ENCODE measurements around the gene CLN3. TPM values are rescaled to one million over a fixed set of nuclear protein-coding genes. Genes with fewer than 3 reads are reported as not detected.
"Not testable (repeated sequence)": the region's sequence is repeated elsewhere in the genome, so short reads cannot be mapped to it uniquely, and the experiment has no call there.

CLN3 gene
- total RNA-seq, 1 donor from 2014 or later = 4.4 TPM

DNA sequence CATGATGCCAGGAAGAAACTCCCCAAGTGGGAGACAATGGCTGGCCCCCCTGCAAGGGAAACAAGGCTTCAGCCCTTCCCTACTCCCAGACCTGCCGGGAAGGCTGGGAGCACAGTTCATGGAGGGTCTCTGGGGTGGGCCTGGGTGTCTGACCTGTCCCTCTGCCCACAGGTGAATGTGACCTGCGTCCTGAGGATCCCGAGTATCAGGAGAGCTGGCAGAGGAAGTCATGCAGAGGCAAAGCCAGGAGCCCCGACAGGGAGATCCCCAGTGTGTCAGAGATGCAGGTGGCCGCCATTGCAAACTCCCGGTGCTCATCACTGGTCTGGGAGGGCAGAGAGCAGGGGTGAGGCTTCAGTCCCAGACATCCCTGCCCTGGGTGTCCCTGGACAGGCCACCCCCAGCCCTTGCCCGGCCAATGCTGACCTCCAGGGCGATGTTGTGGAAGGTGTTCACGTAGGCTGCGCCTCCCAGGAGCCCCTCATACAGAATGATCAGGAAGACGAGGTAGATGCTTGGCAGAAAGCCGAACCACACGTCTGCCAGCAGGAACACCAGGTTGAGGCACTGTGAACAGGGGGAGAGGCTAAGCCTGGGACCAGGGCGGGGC lies 14.5 kb downstream of the CLN3 start:
- Mint-ChIP-seq H3K4me1 (no peaks in the 10 kb centered on the region), H3K36me3 (no peaks in the 10 kb centered on the region), H3K27me3 (ENCODE audit: insufficient read depth, low read depth) (no peaks in the 10 kb centered on the region), H3K9me3 (no peaks in the 10 kb centered on the region), H3K27ac (no peak overlapping the region), H3K4me3 (no peak overlapping the region)
- H3K27me3 ChIP-seq = no peaks in the 10 kb centered on the region
- H3K4me3 ChIP-seq = no peak overlapping the region
- H3F3A ChIP-seq (ENCODE audit: low read depth) = no peaks in the 10 kb centered on the region
- no peaks in the 10 kb centered on the region for H3K36me3 ChIP-seq
- no peak overlapping the region for H3K27ac ChIP-seq
- no peaks in the 10 kb centered on the region for H3K4me1 ChIP-seq
- no peaks in the 10 kb centered on the region for H3K79me2 ChIP-seq (ENCODE audit: low read depth)
- H2AFZ ChIP-seq (replicated peaks) = no peak overlapping the region
- no peak overlapping the region for H3K4me2 ChIP-seq
- TF ChIP-seq CTCF (IDR thresholded peaks at IDR 0.05) (no peak), EZH2phosphoT487 (IDR thresholded peaks at IDR 0.05) (no peak), EZH2 (IDR thresholded peaks at IDR 0.05) (no peak)
- no peaks in the 10 kb centered on the region for H4K20me1 ChIP-seq (ENCODE audit: low read depth)
- no peaks in the 10 kb centered on the region for H3K9me3 ChIP-seq (ENCODE audit: low read depth)
- DNase-seq (ENCODE audit: low spot score) = no peak
- H3K9ac ChIP-seq = no peak overlapping the region

DNA sequence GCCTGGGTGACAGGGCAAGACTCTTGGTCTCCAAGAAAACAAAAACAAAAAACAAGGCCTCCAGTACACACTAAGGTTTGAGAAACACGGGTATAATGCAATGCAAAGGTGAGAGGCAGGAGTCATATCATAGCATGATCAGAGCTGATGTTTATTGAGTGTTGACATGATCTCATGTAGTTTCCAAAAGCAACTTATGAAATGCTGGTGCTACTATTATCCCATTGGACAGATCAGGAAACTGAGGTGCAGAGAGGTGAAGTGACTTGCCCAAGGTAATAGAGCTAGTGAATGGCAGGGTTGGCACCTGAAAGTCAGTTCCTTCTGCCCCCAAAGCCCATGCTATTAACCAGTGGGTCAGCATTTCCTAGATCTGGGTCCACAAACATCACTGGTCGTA lies 16.7 kb downstream of the CLN3 start:
- H3K4me1 ChIP-seq = no peaks in the 10 kb centered on the region
- H3F3A ChIP-seq (ENCODE audit: low read depth) = no peaks in the 10 kb centered on the region
- no peaks in the 10 kb centered on the region for H3K36me3 ChIP-seq
- H3K4me1 Mint-ChIP-seq = no peaks in the 10 kb centered on the region
- H3K9me3 ChIP-seq (ENCODE audit: low read depth) = no peaks in the 10 kb centered on the region
- H3K4me3 Mint-ChIP-seq = no peak overlapping the region
- H3K27ac Mint-ChIP-seq = no peak overlapping the region
- no peaks in the 10 kb centered on the region for H3K27me3 ChIP-seq
- H3K4me3 ChIP-seq = no peak overlapping the region
- no peaks in the 10 kb centered on the region for H4K20me1 ChIP-seq (ENCODE audit: low read depth)
- H3K27me3 Mint-ChIP-seq (ENCODE audit: insufficient read depth, low read depth) = no peaks in the 10 kb centered on the region
- H3K9me3 Mint-ChIP-seq = no peaks in the 10 kb centered on the region
- H3K79me2 ChIP-seq (ENCODE audit: low read depth) = no peaks in the 10 kb centered on the region
- H3K27ac ChIP-seq = no peak overlapping the region
- no peak overlapping the region for H3K9ac ChIP-seq
- H3K36me3 Mint-ChIP-seq = no peaks in the 10 kb centered on the region
- TF ChIP-seq CTCF (IDR thresholded peaks at IDR 0.05) (no peak), EZH2phosphoT487 (IDR thresholded peaks at IDR 0.05) (no peak), EZH2 (IDR thresholded peaks at IDR 0.05) (no peak)
- no peak overlapping the region for H2AFZ ChIP-seq (replicated peaks)
- no peak overlapping the region for H3K4me2 ChIP-seq
- no peak for DNase-seq (ENCODE audit: low spot score)

DNA sequence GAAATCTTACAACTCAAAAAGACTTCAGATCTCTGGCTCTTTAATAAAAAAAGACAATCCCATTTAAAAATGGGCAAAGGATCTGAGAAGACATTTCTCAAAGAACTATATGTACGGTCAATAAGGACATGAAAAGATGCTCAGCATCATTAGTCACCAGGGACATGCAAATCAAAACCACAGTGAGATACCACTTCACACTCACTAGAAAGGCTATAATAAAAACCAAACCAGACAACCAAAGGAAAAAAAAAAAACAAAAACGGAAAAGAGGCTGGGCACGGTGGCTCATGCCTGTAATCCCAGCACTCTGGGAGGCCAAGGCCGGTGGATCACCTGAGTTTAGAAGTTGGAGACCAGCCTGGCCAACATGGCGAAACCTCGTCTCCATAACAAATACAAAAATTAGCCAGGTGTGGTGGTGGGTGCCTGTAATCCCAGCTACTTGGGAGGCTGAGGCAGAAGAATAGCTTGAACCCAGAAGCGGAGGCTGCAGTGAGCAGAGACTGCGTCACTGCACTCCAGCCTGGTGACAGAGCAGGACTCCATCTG lies 18.1 kb downstream of the CLN3 start:
- no peaks in the 10 kb centered on the region for H3K36me3 Mint-ChIP-seq
- Histone ChIP-seq H3K27ac (no peak overlapping the region), H2AFZ (replicated peaks) (no peak overlapping the region), H3K4me3 (no peak overlapping the region), H3K36me3 (no peaks in the 10 kb centered on the region), H3K4me1 (no peaks in the 10 kb centered on the region), H3F3A (ENCODE audit: low read depth) (no peaks in the 10 kb centered on the region), H4K20me1 (ENCODE audit: low read depth) (no peaks in the 10 kb centered on the region), H3K9me3 (ENCODE audit: low read depth) (no peaks in the 10 kb centered on the region), H3K4me2 (no peak overlapping the region), H3K9ac (no peak overlapping the region), H3K79me2 (ENCODE audit: low read depth) (no peaks in the 10 kb centered on the region), H3K27me3 (no peaks in the 10 kb centered on the region)
- H3K4me3 Mint-ChIP-seq = no peak overlapping the region
- no peaks in the 10 kb centered on the region for H3K9me3 Mint-ChIP-seq
- no peaks in the 10 kb centered on the region for H3K27me3 Mint-ChIP-seq (ENCODE audit: insufficient read depth, low read depth)
- TF ChIP-seq EZH2 (IDR thresholded peaks at IDR 0.05) = no peak
- TF ChIP-seq EZH2phosphoT487 (IDR thresholded peaks at IDR 0.05) = no peak
- no peak for TF ChIP-seq CTCF (IDR thresholded peaks at IDR 0.05)
- DNase-seq (ENCODE audit: low spot score) = no peak
- no peaks in the 10 kb centered on the region for H3K4me1 Mint-ChIP-seq
- no peak overlapping the region for H3K27ac Mint-ChIP-seq

DNA sequence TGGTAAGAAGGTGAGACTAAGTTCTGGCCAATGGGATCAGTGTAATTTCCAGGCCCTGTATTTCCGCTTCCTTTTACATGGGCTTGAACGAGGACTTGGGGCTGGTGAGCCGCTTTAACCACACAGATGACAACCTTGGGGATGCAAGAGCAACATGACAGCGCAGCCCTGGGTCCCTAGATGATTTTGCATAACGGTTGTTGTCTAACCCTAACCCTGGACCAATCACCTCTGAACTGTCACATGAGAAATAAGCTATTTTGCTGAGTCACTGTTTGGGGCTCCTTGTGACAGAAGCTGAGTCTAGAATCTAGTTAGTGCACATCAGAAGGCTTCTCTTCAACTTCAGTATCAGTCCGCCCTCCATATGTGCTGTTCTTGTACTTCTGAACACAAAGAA lies 44.8 kb downstream of the CLN3 start:
- H3K36me3 Mint-ChIP-seq; H3K79me2 ChIP-seq (ENCODE audit: low read depth); H3K4me1 ChIP-seq; H3K9me3 Mint-ChIP-seq; DNase-seq (ENCODE audit: low spot score); H3F3A ChIP-seq (ENCODE audit: low read depth); H4K20me1 ChIP-seq (ENCODE audit: low read depth); H3K4me2 ChIP-seq; H2AFZ ChIP-seq (replicated peaks); H3K4me1 Mint-ChIP-seq; H3K4me3 Mint-ChIP-seq; H3K27ac ChIP-seq; H3K27ac Mint-ChIP-seq; H3K27me3 ChIP-seq; H3K9ac ChIP-seq; H3K4me3 ChIP-seq; H3K9me3 ChIP-seq (ENCODE audit: low read depth); H3K36me3 ChIP-seq; H3K27me3 Mint-ChIP-seq (ENCODE audit: insufficient read depth, low read depth): not testable (repeated sequence)

DNA sequence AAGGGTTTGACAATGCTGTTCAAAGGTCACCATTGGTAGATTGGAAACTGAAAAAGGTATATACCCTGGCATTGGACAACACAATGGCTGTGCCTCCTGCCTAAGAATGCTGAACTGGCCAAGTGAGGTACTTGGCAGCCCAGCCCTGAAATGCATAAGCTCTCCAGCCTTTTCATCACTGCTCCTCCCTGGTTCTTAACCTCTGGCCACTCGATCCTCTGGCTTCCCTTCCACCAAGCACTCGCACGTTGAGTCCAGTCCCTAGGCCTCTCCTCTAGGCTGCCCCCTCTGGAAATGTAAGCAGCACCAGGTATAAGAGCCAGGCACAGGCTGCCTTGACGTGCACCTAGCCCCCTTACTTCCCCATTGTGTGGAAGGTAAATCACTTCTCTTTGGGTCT lies 45.5 kb downstream of the CLN3 start:
- not testable (repeated sequence) for H3K36me3 Mint-ChIP-seq; DNase-seq (ENCODE audit: low spot score); H3K4me1 ChIP-seq; H3K4me1 Mint-ChIP-seq; H3K36me3 ChIP-seq; H3K4me2 ChIP-seq; H3F3A ChIP-seq (ENCODE audit: low read depth); H3K9ac ChIP-seq; H3K9me3 Mint-ChIP-seq; H3K27me3 Mint-ChIP-seq (ENCODE audit: insufficient read depth, low read depth); H2AFZ ChIP-seq (replicated peaks); H3K27ac Mint-ChIP-seq; H3K27me3 ChIP-seq; H3K4me3 ChIP-seq; H3K4me3 Mint-ChIP-seq; H3K27ac ChIP-seq; H3K79me2 ChIP-seq (ENCODE audit: low read depth); H4K20me1 ChIP-seq (ENCODE audit: low read depth); H3K9me3 ChIP-seq (ENCODE audit: low read depth)

- not testable (repeated sequence) for H3K9me3 Mint-ChIP-seq; H3K27ac Mint-ChIP-seq; H4K20me1 ChIP-seq (ENCODE audit: low read depth); H3K79me2 ChIP-seq (ENCODE audit: low read depth); H3K4me1 ChIP-seq; H2AFZ ChIP-seq (replicated peaks); H3K36me3 Mint-ChIP-seq; H3K4me2 ChIP-seq; H3K9me3 ChIP-seq (ENCODE audit: low read depth); H3K4me3 ChIP-seq; DNase-seq (ENCODE audit: low spot score); H3K36me3 ChIP-seq; H3K27me3 Mint-ChIP-seq (ENCODE audit: insufficient read depth, low read depth); H3K27ac ChIP-seq; H3K4me3 Mint-ChIP-seq; H3K9ac ChIP-seq; H3K4me1 Mint-ChIP-seq; H3K27me3 ChIP-seq; H3F3A ChIP-seq (ENCODE audit: low read depth)
Observed at GRCh38 chr16:28443943-28444342, 47.9 kb downstream of the CLN3 start.

All from neural progenitor cell (in vitro differentiated cells).